ENCODE data around the gene ZNF142. TPM values are rescaled to one million over a fixed set of nuclear protein-coding genes. Genes with fewer than 3 reads are reported as not detected.

ZNF142 gene
- total RNA-seq, result 5.9 and 7.7 TPM in 2 replicates

GRCh38 chr2:218659258-218659987 is at the start of gene ZNF142, which contains the start of gene BCS1L:
ZNF142 (minus strand) TSS chr2:218659623; CDS start chr2:218656429, 3,194 bp downstream.
BCS1L (plus strand) TSS chr2:218659683; CDS start chr2:218660988, 1,305 bp downstream.

GRCh38 chr2:218671654-218672566 is 12.5 kb upstream of the ZNF142 start, which contains the start of the genes RNF25 and STK36:
RNF25 (minus strand) TSS chr2:218672002; CDS start chr2:218671970, 32 bp downstream.
STK36 (plus strand) TSS chr2:218672086; CDS start chr2:218672830, 744 bp downstream.

GRCh38 chr2:218607436-218608115 is 51.8 kb downstream of the ZNF142 start, which contains the start of gene PLCD4:
PLCD4 (plus strand) TSS chr2:218607899; CDS start chr2:218615740, 7,841 bp downstream.

Other genes starting within 250 kb of the ZNF142 start
- gene VIL1, start 240.5 kb downstream of the ZNF142 start, total RNA-seq, result not detected in 2 replicates
- gene USP37, start 91.3 kb downstream of the ZNF142 start, total RNA-seq, result 8.3 and 9.4 TPM in 2 replicates
- 36.4 and 39.9 TPM in 2 replicates for gene CNOT9, start 90.8 kb downstream of the ZNF142 start, total RNA-seq
- gene PLCD4, start 51.7 kb downstream of the ZNF142 start, total RNA-seq, result 2.1 and 4.0 TPM in 2 replicates
- gene BCS1L, start 60 bp upstream of the ZNF142 start, total RNA-seq, result 26.2 and 41.6 TPM in 2 replicates
- 29.3 and 31.6 TPM in 2 replicates for gene RNF25, start 12.4 kb upstream of the ZNF142 start, total RNA-seq
- 17.2 and 17.6 TPM in 2 replicates for gene STK36, start 12.5 kb upstream of the ZNF142 start, total RNA-seq
- gene TTLL4, start 51.2 kb upstream of the ZNF142 start, total RNA-seq, result 4.2 and 5.6 TPM in 2 replicates
- 13.5 and 18.1 TPM in 2 replicates for gene CYP27A1, start 122.5 kb upstream of the ZNF142 start, total RNA-seq
- 0.40 and 1.9 TPM in 2 replicates for gene PRKAG3, start 172.2 kb upstream of the ZNF142 start, total RNA-seq
- not detected in 2 replicates for gene WNT6, start 200.2 kb upstream of the ZNF142 start, total RNA-seq
- gene WNT10A, start 221.2 kb upstream of the ZNF142 start, total RNA-seq, result not detected in 2 replicates

Measured in aortic smooth muscle cell (primary cell).